Activated B cell treated with CpG ODN at 0.5 μM for 24 hours (primary cell): ENCODE results near the gene TIMM10. TPM values are rescaled to one million over a fixed set of nuclear protein-coding genes. Genes with fewer than 3 reads are reported as not detected.

Experiments
- ATAC-seq: fragments of 200-7000 bp; cut with Tn5 transposase; one replicate; pipeline ENCODE4 v1.10.0; 2021; ENCODE audit warnings: low read depth, mild to moderate bottlenecking, moderate library complexity
- CTCF ChIA-PET: fragments of 350-600 bp; sonication (Branson Sonifier 250); formaldehyde crosslinking; loops from one replicate; lab custom pipeline; 2021; ENCODE audit warnings: antibody characterized with exemption; lab: Charles Lee
- POLR2A ChIA-PET: fragments of 350-600 bp; sonication (Branson Sonifier 250); formaldehyde crosslinking; loops from one replicate; lab custom pipeline; 2021; ENCODE audit warnings: antibody characterized with exemption; lab: Charles Lee
- DNase-seq: peaks from one replicate; pipeline ENCODE4 v3.0.0; 2022
- H3K27ac Mint-ChIP-seq: one replicate; pipeline ENCODE4 v1.8.0; 2020; ENCODE audit warnings: mixed read lengths
- H3K27me3 Mint-ChIP-seq: one replicate; pipeline ENCODE4 v1.8.0; 2021; ENCODE audit warnings: mixed read lengths
- H3K36me3 Mint-ChIP-seq: one replicate; pipeline ENCODE4 v1.8.0; 2021; ENCODE audit warnings: low read depth, mixed read lengths
- H3K4me1 Mint-ChIP-seq: one replicate; pipeline ENCODE4 v1.8.0; 2021; ENCODE audit warnings: mixed read lengths
- H3K4me3 Mint-ChIP-seq: one replicate; pipeline ENCODE4 v1.8.0; 2020; ENCODE audit warnings: mild to moderate bottlenecking, mixed read lengths
- H3K9me3 Mint-ChIP-seq: one replicate; pipeline ENCODE4 v1.8.0; 2020; ENCODE audit warnings: mixed read lengths
- CTCF ChIP-seq: fragments of 200-600 bp; IDR thresholded peaks from one replicate; pipeline ENCODE4 v1.8.0; 2022; ENCODE audit warnings: antibody characterized with exemption, mild to moderate bottlenecking
- intact Hi-C: fragments of 100-400 bp; cut with micrococcal nuclease; formaldehyde crosslinking; loops from one replicate; pipeline ENCODE4 v1.15.1; 2024
- total RNA-seq: library from RNA; stranded (reverse); gene quantifications from 2 replicates; pipeline ENCODE4 v1.2.3, GENCODE V29; 2022

The TIMM10 gene
- total RNA-seq, 1 donor from 2014 or later: 100 TPM

- ATAC-seq (peak; percentile 70), DNase-seq (peak; percentile 80)
- no peaks in the 10 kb centered on the region for H3K9me3 Mint-ChIP-seq
- H3K4me3 Mint-ChIP-seq: peak within 1 kb of the TSS; percentile 99
- H3K36me3 Mint-ChIP-seq: peaks cover 21% of the 10 kb centered on the region
- H3K4me1 Mint-ChIP-seq: peaks cover 40% of the 10 kb centered on the region
- H3K27ac Mint-ChIP-seq: peak within 1 kb of the TSS; percentile 97
- TF ChIP-seq CTCF: peak; percentile 41
- intact Hi-C loops: loop anchor here (1.0 to 10.0 kb wide), 13 partner anchors 19 to 1587 kb away; partner anchors contain the start of genes LPXN, MED19, TMX2 and ZFP91
- no peaks in the 10 kb centered on the region for H3K27me3 Mint-ChIP-seq
- CTCF ChIA-PET: interaction anchor here (0.8 to 5.5 kb wide), 18 partner anchors 8 to 718 kb away, joined by 3 to 61 read pairs (median 6); partner anchors contain the start of gene TIMM10
- POLR2A ChIA-PET: interaction anchor here (0.5 to 1.6 kb wide), 11 partner anchors 11 to 233 kb away, joined by 3 to 11 read pairs (median 4); partner anchors contain the start of genes SELENOH and TIMM10
Observed at GRCh38 chr11:57567515-57568329, 37.2 kb upstream of the TIMM10 start, which contains the start of gene UBE2L6. UBE2L6 (minus strand) TSS chr11:57567672; CDS start chr11:57567611, 61 bp downstream.

DNA sequence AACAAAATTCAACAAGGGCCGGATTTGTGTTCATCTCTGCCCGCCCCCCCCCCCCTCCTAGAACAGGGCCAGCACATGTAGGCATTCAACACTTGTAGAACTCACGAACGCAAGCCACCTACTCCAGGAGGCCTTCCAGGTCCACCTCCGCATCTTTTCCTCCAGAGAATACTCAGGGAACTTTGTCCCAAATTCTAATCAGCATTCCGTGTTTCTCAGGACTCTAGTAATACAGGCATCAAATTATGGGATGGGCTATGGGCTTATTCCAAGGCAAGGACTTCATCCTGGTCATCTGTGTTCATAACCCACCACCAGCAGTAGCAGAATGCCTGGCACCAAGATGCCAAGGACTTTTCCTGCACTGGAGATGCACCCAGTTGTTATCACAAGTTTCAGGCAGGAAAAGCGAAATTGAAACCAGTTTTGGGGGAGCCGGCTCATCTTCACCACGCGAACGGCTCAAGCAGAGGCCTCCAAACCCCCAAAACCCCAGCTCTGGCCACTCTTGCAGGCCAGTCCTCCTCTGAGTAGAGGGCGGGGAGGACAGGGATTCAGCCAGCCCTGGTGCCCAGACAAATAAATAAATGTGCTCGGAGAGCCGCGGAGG is 36.5 kb upstream of the TIMM10 start:
- peak; percentile 4 for ATAC-seq
- no peaks in the 10 kb centered on the region for H3K9me3 Mint-ChIP-seq

GRCh38 chr11:57566005-57566904 is 35.7 kb upstream of the TIMM10 start:
- no peak for DNase-seq

More for the DNA sequence above, 36.5 kb upstream of the TIMM10 start:
- intact Hi-C loops: loop anchor here (1.0 to 10.0 kb wide), 10 partner anchors 18 to 1588 kb away; partner anchors contain the start of genes CLP1, LPXN, SLC43A3 and ZFP91
- no peak for TF ChIP-seq CTCF
- CTCF ChIA-PET: interaction anchor here (0.8 to 5.5 kb wide), 15 partner anchors 10 to 719 kb away, joined by 3 to 61 read pairs (median 7); partner anchors contain the start of gene TIMM10
- no peaks in the 10 kb centered on the region for H3K27me3 Mint-ChIP-seq
- POLR2A ChIA-PET: interaction anchor here (0.5 to 1.6 kb wide), 10 partner anchors 10 to 233 kb away, joined by 3 to 11 read pairs (median 4); partner anchors contain the start of genes SELENOH and TIMM10
- H3K27ac Mint-ChIP-seq: peak overlapping the region; percentile 91
- H3K36me3 Mint-ChIP-seq: peaks cover 22% of the 10 kb centered on the region
- H3K4me1 Mint-ChIP-seq: peaks cover 42% of the 10 kb centered on the region
- H3K4me3 Mint-ChIP-seq: peak overlapping the region; percentile 99
- DNase-seq: no peak

More at GRCh38 chr11:57566005-57566904, 35.7 kb upstream of the TIMM10 start:
- POLR2A ChIA-PET: interaction anchor here (0.5 to 1.3 kb wide), 3 partner anchors 18 to 242 kb away, joined by 3 to 5 read pairs (median 4); no protein-coding TSS in a partner anchor
- TF ChIP-seq CTCF: no peak
- Mint-ChIP-seq H3K4me1 (peaks cover 42% of the 10 kb centered on the region), H3K9me3 (no peaks in the 10 kb centered on the region), H3K4me3 (peak overlapping the region; percentile 99), H3K27me3 (no peaks in the 10 kb centered on the region), H3K36me3 (peaks cover 24% of the 10 kb centered on the region), H3K27ac (peak overlapping the region; percentile 91)
- peak; percentile 45 for ATAC-seq
- CTCF ChIA-PET: interaction anchor here (1.3 to 2.4 kb wide), 2 partner anchors 9 to 235 kb away, joined by 6 to 28 read pairs; no protein-coding TSS in a partner anchor
- intact Hi-C loops: loop anchor here (1.0 to 10.0 kb wide), 10 partner anchors 17 to 1589 kb away; partner anchors contain the start of genes CLP1, LPXN, SLC43A3 and ZFP91
